ENCODE data around the gene SRCIN1. TPM values are rescaled to one million over a fixed set of nuclear protein-coding genes. Genes with fewer than 3 reads are reported as not detected.

SRCIN1 gene
- total RNA-seq, 2 donors from 2014 or later, result 2.8 to 5.9 TPM

DNA sequence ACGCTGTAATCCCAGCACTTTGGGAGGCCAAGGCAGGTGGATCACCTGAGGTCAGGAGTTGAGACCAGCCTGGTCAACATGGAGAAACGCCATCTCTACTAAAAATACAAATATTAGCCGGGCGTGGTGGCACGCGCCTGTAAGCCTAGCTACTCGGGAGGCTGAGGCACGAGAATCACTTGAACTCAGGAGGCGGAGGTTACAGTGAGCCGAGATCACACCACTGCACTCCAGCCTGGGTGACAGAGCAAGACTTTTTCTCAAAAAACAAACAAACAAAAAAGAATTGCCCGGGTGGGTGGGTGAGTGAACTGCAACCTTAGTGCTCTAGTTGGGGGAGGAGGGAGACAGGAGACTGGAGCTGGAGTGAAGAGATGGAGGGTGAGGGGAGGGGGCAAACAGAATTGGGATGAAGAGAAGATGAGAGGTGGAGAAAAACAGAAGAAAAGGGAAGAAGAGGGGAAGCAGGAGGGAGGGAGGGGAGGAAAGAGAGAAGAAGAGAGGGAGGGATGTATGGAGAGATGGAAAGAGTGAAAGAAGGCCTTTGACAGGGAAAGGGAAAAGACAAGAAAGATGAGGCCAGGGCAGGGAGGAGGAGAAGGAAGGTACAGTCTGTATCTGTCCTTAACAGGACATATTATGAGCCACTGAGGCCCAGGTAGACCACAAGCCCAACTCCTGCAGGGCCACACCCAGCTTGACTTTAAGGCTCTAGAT is 5.5 kb upstream of the SRCIN1 start:
- Histone ChIP-seq H3K27me3 (ENCODE audit: control insufficient read depth, insufficient read depth, low read length, poor library complexity, severe bottlenecking) (peaks cover 20% of the 10 kb centered on the region), H3K36me3 (ENCODE audit: control insufficient read depth, insufficient read depth, low read length) (no peaks in the 10 kb centered on the region), H3K9ac (ENCODE audit: extremely low read depth, low read length, poor library complexity, severe bottlenecking) (no peak overlapping the region), H3K4me1 (ENCODE audit: control insufficient read depth, insufficient read depth, low read length) (no peaks in the 10 kb centered on the region), H3K4me3 (ENCODE audit: low read length) (no peak overlapping the region), H3K9me3 (ENCODE audit: control insufficient read depth, low read length) (peaks cover 7% of the 10 kb centered on the region), H3K27ac (ENCODE audit: low read depth, low read length) (no peak overlapping the region)
- WGBS, 2 experiments (ENCODE audit: insufficient coverage in 1 of 2, insufficient read length in 1 of 2), result 88 to 89% methylated on average over 9 to 11 of the region's 11 CpGs
- Mint-ChIP-seq H3K36me3 (ENCODE audit: low read depth) (no peaks in the 10 kb centered on the region), H3K4me1 (peaks cover 26% of the 10 kb centered on the region), H3K27me3 (ENCODE audit: insufficient read depth) (peaks cover 33% of the 10 kb centered on the region), H3K9me3 (peaks cover 13% of the 10 kb centered on the region), H3K4me3 (no peak overlapping the region), H3K27ac (no peak overlapping the region)
- no peak for DNase-seq
- TF ChIP-seq, protein P1, sequence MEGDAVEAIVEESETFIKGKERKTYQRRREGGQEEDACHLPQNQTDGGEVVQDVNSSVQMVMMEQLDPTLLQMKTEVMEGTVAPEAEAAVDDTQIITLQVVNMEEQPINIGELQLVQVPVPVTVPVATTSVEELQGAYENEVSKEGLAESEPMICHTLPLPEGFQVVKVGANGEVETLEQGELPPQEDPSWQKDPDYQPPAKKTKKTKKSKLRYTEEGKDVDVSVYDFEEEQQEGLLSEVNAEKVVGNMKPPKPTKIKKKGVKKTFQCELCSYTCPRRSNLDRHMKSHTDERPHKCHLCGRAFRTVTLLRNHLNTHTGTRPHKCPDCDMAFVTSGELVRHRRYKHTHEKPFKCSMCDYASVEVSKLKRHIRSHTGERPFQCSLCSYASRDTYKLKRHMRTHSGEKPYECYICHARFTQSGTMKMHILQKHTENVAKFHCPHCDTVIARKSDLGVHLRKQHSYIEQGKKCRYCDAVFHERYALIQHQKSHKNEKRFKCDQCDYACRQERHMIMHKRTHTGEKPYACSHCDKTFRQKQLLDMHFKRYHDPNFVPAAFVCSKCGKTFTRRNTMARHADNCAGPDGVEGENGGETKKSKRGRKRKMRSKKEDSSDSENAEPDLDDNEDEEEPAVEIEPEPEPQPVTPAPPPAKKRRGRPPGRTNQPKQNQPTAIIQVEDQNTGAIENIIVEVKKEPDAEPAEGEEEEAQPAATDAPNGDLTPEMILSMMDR (conservative IDR thresholded peaks at IDR 0.05), result no peak

DNA sequence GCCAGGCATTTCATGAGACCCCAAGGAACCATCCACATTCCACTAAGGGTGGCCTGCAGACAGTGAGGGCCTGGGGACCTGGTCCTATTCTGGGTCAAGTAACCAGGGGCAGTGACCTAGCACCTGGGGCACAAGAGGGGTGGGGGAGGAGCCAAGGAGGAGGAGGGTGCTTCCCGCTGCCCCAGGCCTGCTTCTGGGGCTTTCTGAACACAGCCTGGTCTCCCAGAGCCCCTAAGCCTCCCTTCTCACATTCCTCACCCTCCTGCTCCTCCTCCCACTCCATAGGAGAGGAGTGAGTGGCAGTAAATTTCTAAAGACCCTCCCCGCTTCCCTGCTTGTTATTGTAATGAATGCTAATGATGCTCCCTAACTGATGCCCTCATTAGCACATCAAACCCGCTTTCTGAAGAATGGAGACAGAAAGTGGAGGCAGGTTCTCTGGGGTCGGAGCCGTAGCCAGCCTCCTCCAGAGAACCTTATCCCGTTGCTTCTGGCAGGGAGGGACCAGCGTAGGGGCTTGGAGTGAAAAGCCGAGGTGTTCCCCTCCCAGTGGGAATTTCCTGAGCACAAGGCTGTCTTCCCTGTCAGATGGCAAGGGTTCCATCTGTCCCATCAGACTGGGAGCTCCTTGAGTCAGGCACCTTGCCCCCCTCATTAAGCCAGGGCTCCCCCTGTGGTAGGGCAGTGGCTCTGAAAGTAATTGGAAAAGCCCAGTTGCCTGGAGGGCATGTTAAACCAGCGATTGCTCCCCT is 3.7 kb upstream of the SRCIN1 start:
- DNase-seq, result peak; percentile 96
- Mint-ChIP-seq H3K4me3 (no peak overlapping the region), H3K9me3 (peaks cover 13% of the 10 kb centered on the region), H3K27me3 (ENCODE audit: insufficient read depth) (peaks cover 42% of the 10 kb centered on the region), H3K27ac (peak overlapping the region; percentile 30), H3K36me3 (ENCODE audit: low read depth) (no peaks in the 10 kb centered on the region), H3K4me1 (peaks cover 25% of the 10 kb centered on the region)
- H3K9ac ChIP-seq (ENCODE audit: extremely low read depth, low read length, poor library complexity, severe bottlenecking), result no peak overlapping the region
- TF ChIP-seq, protein P1 (conservative IDR thresholded peaks at IDR 0.05), result peak; percentile 61
- H3K27me3 ChIP-seq (ENCODE audit: control insufficient read depth, insufficient read depth, low read length, poor library complexity, severe bottlenecking), result peaks cover 20% of the 10 kb centered on the region
- no peak overlapping the region for H3K4me3 ChIP-seq (ENCODE audit: low read length)
- 21 to 29% methylated on average over 6 to 7 of the region's 9 CpGs for WGBS, 2 experiments (ENCODE audit: insufficient coverage in 1 of 2, insufficient read length in 1 of 2)
- no peaks in the 10 kb centered on the region for H3K4me1 ChIP-seq (ENCODE audit: control insufficient read depth, insufficient read depth, low read length)
- no peaks in the 10 kb centered on the region for H3K36me3 ChIP-seq (ENCODE audit: control insufficient read depth, insufficient read depth, low read length)
- peak overlapping the region; percentile 44 for H3K27ac ChIP-seq (ENCODE audit: low read depth, low read length)
- H3K9me3 ChIP-seq (ENCODE audit: control insufficient read depth, low read length), result peaks cover 7% of the 10 kb centered on the region

DNA sequence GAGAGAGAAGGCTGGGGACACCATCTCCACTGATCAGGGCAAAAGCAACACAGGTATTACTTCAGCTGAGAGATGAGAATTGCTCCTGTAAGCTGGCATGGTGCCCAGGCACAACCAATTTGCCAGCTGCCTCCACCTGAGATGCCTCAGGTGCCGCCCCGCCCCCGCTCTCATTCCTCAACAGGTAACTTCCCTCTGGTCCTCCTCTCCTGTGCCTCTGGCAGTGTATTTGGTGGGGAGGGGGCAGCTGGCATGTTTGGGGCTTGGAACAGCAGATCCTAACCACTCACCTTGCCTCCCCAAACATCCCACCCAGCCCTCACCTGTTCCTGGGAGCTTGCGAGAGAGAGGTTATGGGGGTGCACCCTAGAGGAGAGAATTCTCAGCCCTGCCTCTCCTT is 2.9 kb upstream of the SRCIN1 start:
- H3K27me3 ChIP-seq (ENCODE audit: control insufficient read depth, insufficient read depth, low read length, poor library complexity, severe bottlenecking), result peaks cover 20% of the 10 kb centered on the region
- Mint-ChIP-seq H3K4me1 (peaks cover 21% of the 10 kb centered on the region), H3K9me3 (peaks cover 13% of the 10 kb centered on the region), H3K4me3 (no peak overlapping the region), H3K27ac (peak overlapping the region; percentile 30), H3K27me3 (ENCODE audit: insufficient read depth) (peaks cover 50% of the 10 kb centered on the region), H3K36me3 (ENCODE audit: low read depth) (no peaks in the 10 kb centered on the region)
- no peak overlapping the region for H3K9ac ChIP-seq (ENCODE audit: extremely low read depth, low read length, poor library complexity, severe bottlenecking)
- DNase-seq, result peak; percentile 77
- TF ChIP-seq, protein P1 (conservative IDR thresholded peaks at IDR 0.05), result no peak
- no peak overlapping the region for H3K4me3 ChIP-seq (ENCODE audit: low read length)
- no peaks in the 10 kb centered on the region for H3K4me1 ChIP-seq (ENCODE audit: control insufficient read depth, insufficient read depth, low read length)
- WGBS, 2 experiments (ENCODE audit: insufficient coverage in 1 of 2, insufficient read length in 1 of 2), result 94% methylated on average over 3 of the region's 4 CpGs; no CpG with 5 or more reads in 1 of the 2 experiments
- H3K27ac ChIP-seq (ENCODE audit: low read depth, low read length), result no peak overlapping the region
- no peaks in the 10 kb centered on the region for H3K36me3 ChIP-seq (ENCODE audit: control insufficient read depth, insufficient read depth, low read length)
- peaks cover 7% of the 10 kb centered on the region for H3K9me3 ChIP-seq (ENCODE audit: control insufficient read depth, low read length)
